HG02885 (cell line): ENCODE results near the gene PABPN1L.
"Not testable (repeated sequence)": the region's sequence is repeated elsewhere in the genome, so short reads cannot be mapped to it uniquely, and the experiment has no call there.

ENCODE experiments used
- ATAC-seq: cut with Tn5 transposase; IDR thresholded peaks from one replicate; pipeline ENCODE4 v1.9.1; 2021; ENCODE audit warnings: mild to moderate bottlenecking; ENCODE audit not compliant: unreplicated experiment, poor library complexity

The PABPN1L gene

DNA sequence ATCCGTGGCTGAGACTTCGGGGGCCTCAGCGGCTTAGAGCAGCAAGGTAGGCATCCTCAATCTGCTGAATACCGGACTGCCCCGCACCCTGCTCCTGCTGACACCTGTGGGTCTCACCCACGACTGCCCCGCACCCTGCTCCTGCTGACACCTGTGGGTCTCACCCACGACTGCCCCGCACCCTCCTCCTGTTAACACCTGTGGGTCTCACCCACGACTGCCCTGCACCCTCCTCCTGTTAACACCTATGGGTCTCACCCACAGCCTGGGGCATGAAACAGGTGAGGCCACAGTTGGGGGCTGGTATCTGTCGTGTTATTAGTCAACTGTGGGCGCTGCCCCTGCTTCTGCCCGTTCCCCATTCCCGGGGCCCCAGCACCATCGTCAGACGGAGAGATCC lies 36.3 kb upstream of the PABPN1L start:
- ATAC-seq = no peak

DNA sequence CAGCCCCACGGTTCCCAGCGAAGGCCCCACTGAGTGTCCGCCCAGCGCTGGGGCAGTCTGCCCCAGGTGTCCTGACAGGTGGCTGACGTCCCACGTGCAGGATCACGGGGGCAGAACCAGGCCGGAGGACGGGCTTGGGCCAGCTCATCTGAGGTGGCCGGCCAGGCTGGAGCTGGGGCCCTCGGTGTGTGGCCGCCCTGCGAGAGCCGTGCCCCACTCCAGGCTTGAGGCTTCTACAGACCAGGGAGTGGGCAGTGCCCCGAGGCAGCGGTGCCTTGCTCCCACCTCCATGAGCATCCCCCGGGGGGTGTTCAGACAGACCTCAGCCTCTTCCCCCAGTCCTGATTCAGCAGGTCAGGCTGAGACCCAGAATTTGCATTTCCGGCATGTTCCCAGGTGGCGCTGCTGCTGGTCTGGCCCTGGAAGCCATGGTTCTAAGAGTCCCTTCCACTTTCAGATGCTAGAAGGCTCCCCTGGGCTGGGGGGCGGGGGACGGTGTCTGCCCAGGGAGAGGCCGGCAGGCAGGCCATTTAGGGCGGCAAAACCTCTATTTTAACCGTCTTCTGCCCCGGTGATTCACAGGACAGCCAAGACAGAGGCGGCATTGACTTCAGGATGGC lies 35.4 kb upstream of the PABPN1L start:
- no peak for ATAC-seq

DNA sequence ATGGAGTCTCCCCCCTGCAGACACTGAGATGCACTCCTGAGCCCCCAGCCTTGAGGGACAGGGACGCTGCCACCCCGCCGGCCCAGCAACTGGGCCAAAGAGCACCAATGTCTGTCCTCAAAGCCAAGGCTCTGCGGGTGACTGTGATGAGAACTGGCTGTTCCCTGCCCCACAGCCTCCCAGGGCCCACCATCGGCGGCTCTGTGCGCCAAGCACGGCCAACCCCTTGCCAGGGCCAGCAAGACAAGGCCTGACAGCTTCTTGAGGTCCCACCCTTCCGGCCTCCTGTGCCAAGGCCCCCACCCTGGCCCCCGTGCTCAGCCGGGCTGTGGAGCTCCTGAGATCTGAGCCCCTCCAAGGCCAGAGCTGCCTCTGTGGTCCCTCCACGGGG lies 34.2 kb upstream of the PABPN1L start:
- ATAC-seq = no peak

DNA sequence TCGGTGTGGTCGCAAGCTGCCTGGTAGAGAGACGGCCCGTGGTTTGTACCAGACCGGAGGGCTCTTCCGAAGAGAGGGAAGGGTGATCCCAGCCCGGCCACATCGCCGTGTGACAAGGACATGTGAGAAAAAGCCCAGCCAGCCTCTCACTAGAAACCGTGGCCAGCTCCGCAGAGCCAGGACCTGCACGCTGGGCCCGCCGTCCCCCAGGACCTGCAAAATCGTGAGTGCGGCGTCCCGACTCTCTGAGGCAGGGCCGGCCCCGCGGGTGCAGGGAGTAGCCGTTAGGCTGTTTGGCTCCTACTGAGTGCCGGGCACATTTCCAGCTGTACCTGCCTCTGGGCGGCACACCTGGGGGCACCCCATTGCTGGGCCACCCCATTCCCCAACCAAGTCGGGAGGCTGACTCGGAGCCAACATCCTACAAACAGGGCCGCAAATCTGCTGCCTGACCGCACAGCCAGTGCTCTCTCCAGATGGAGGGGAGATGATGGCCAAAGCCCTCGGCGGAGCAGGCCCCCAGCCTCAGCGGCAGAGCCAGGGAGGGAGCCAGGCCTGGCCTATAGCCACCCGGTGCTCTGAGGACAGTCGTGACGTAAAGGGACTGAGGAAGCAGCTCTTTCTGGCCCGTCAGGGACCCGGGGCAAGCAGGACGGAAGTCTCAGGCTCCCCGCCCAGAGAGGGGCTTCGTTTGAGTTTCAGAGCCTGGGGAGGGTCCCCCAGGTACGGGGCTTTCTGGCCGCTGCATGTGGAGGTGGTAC lies 33.6 kb upstream of the PABPN1L start:
- ATAC-seq = no peak

DNA sequence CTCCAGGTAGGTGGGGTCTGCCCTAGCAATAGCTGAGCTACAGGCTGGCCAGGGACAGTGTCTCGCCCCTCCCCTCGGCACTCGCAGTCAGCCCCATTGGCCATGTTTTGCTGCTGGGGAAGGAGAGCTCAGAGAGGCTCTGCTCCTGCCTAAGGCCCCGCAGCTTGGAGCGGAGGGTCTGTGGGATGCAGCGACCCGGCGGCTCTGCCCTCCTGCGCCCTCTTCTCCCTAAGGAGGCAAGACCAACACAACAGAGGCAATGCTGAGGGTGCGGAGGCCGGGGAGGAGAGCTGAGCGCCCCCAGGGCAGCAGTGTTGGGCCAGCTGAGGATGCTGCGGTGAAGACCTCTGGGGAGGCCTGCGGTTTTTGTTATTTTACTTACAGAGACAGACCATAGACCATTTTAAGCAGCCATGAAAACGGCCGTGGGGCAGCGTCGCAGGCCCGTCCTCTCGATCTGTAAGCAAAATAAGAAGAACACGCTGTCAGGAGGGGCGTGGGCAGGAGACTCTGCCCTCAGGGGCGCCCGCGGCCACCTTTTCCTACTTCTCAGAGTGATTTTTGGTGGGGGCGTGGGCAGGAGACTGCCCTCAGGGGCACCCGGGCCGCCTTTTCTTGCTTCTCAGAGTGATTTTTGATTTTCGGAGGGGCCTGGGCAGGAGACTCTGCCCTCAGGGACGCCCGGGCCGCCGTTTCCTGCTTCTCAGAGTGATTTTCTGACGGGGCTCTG lies 31.4 kb upstream of the PABPN1L start:
- ATAC-seq = no peak

DNA sequence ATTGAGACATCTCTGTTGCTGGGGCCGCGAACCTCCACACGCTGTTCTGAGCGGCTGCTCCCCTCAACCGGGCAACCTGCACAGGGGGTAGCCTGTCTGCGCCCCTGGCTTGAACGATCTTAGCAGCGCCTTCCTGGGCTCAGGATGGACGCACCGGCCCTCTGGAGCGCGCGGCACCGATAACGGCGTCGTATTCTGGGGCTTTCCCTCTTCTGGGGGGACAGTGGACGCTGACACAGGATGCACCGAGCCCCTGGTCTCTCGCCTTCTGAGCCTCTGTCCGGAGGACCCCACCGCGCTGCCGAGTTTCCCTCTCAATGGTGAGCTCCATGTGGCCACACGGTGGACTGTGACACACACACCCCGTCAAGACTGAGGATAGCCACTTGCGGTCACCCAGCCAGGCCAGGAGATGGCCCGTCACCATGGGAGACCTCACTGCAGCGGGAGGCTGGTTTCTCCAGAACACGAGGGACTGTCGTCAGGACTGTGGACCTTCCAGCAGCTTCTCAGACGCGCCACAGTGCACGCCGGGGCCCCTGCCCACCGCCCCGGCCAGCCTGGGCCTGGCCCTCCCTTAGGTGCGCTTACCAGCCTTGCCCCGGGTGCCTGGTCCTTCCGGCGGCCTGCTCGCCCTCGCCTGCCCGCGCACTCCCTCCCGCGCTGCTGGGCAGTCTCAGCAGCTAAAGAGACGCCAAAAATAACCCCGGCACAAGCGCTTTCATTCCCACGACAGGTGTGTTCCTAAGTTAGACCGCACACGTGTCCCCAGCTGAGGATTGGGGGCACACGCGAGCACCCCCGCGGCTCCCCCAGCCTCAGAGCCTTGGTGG lies 30.0 kb upstream of the PABPN1L start:
- no peak for ATAC-seq

DNA sequence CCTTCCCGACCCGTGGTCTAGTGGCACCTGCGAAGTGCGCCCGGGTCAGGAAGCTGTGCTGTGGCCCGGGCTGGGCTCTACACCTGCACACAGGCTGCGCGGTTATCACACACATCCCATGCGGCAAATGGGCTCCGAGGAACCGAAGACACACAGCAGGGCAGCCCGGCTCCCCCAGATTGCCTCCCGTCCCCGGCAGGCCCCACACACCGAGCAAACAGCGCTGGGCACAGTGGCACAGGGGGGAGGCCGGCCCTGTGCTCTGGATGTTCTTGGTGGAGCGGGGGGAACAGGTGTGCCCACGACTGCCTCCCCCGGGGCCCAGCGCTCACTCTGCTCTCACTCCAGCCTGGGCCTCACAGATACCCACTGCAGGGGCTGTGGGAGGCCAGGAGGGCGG lies 28.9 kb upstream of the PABPN1L start:
- ATAC-seq = no peak

DNA sequence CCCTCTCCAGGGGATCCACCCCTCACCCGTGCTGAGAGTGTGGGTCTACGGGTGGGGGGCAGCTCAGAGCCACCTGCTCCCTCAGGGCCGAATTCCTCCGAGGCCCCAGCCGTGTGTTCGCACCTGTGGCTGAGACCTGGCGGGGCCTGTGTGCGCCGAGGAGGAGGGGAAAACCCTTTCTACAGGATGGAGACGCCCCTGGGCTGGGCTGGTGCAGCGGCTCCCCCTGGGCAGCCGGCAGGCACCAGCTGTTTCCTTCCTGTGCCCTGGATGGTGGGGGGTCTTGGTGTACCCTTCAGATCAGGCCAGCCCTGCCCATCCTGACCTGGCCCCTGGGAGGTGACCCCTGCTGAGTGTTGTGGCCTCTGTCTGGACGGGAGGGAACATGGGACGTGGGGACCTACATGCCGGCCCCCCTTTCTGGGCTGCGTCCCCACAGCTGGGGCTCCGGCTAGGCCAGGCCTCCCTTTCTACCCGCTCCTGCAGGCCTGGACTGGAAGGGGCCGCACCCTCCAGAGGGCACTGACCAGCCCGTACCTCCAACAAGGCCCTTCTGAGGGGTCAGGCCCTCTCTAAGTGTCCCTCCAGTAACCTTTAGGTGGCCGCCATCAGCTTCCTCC lies 28.3 kb upstream of the PABPN1L start:
- ATAC-seq = no peak

DNA sequence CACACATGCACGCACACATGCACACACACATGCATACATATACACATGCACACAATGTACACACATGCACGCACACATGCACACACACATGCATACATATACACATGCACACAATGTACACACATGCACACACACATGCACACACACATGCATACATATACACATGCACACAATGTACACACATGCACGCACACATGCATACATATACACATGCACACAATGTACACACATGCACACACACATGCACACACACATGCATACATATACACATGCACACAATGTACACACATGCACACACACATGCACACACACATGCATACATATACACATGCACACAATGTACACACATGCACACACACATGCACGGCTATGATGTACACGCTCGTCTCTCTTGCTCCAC lies 27.8 kb upstream of the PABPN1L start:
- not testable (repeated sequence) for ATAC-seq

DNA sequence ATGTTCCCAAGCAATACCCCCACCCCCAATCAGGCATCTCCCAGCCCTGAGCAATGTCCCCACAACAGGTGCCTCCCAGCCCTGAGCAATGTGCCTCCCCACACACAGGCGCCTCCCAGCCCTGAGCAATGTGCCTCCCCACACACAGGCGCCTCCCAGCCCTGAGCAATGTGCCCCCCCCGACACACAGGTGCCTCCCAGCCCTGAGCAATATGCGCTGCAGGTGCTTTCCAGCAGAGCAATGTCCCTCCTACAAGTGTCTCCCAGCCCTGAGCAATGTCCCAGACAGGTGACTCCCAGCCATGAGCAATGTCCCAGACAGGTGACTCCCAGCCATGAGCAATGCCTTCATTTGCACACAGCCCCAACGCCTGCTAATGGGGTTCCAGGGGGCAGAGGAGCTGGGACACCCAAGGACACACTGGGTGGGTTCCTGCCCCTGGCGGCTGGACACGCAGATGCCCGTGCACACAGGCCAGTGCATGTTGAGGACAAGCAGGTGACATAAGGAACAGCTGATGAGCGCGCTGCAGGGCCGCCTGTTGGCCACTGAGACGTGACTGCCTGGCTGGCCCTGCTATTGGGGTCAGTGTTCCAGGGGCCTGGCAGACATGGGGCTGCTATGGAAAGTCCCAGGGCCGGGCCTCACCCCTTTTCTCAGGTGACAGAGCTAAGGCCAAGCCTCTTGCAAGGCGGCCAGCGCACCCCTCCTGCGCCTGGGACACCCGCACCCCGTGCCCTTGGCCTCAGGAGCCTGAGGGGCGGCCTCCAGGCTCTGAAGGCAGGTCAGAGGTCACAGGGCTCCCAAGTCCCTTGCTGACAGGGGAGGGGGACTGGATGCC lies 26.9 kb upstream of the PABPN1L start:
- no peak for ATAC-seq

DNA sequence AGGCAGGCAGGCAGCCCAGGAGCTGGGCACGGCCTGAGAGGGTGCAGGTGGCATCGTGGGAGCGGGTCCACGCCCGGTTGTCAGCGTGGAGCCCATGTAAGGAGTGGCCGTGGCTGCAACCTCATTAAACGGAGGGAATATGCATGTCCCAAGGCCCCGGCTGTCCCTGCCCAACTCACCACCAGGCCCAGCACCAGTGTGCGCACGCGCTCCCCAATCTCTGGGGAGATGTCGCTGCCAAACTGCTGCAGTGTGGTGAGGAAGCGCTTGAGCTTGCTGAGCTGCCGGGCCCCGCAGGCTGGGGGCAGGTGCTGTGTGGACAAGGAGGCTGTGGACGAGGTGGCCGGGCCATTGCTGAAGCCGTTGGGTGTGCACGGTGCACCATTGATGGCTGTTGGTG lies 25.6 kb upstream of the PABPN1L start:
- no peak for ATAC-seq

DNA sequence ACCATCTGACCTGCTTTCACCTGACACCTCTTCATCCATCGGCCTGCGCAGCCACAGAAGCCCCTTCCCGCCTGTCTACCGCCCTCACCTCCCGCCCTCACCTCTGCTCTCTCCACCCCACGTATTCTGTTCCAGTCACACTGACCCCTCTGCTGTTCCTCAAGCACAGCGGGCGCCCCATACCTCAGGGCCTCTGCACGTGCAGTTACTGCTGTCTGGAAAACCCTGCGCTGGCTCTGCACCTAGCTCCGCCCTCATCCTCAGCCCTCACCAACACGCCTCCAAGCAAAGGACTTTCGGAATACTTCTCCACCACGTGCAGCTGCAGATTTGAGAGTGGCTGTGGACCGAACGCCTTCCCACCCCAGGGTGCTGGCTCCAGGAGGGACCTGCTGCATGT lies 24.6 kb upstream of the PABPN1L start:
- no peak for ATAC-seq

DNA sequence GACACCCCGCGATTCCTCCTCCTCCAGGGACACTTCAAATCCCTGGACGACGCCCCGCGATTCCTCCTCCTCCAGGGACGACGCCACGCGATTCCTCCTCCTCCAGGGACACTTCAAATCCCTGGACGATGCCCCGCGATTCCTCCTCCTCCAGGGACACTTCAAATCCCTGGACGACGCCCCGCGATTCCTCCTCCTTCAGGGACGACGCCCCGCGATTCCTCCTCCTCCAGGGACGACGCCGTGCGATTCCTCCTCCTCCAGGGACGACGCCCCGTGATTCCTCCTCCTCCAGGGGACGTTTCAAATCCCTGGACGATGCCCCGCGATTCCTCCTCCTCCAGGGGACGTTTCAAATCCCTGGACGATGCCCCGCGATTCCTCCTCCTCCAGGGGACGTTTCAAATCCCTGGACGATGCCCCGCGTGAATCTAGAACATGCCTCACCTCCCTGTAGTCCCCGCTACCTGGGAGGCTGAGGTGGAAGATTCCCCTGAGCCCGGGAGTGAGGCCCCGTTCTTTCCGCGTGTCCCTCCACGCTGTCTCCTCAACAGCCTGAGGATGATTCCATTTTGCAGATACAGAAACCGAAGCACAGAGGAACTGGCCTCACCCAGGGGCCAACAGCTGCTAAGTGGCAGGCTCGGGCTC lies 23.4 kb upstream of the PABPN1L start:
- not testable (repeated sequence) for ATAC-seq

DNA sequence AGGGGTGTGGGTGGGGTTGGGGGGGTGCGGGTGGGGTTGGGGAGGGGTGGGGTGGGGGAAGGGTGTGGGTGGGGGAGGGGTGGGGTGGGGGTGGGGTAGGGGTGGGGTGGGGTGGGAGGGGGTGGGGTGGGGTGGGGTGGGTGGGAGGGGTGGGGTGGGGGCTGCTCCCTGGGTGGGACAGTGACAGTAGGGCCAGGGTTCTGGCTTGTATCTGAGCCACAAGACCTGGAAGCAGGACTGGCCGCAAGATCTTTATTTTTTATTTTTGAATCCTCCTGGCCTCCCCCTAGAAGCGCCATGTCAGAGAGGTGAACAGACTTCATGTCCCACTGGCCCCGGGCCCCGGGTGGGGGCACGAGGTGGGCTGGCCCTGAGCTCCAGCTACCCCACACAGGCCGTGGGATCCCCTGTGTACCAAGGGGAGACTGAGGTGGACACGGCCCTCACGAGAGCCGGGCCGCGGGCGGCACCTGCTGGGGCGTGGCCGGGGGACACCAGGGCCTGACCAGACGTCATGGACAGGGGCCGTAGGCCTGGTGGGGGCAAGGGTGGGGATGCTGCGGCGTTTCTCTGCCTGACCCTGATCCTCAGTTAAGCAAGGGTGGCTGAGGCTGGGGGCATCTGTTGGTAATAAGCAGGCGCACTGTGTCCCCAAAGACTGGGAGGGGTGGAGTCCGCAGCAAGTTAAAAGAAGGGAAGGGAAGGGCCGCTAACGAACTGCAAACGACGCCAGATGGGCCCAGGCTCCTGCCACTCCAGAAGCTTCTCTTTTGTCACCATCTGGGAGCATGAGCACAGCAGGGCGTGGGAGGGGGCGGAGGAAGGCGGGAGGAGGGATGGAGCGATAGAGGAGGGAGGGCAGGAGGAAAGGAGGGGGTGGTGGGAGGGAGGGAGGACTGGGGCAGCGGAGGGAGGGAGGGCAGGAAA lies 22.3 kb upstream of the PABPN1L start:
- ATAC-seq = no peak

DNA sequence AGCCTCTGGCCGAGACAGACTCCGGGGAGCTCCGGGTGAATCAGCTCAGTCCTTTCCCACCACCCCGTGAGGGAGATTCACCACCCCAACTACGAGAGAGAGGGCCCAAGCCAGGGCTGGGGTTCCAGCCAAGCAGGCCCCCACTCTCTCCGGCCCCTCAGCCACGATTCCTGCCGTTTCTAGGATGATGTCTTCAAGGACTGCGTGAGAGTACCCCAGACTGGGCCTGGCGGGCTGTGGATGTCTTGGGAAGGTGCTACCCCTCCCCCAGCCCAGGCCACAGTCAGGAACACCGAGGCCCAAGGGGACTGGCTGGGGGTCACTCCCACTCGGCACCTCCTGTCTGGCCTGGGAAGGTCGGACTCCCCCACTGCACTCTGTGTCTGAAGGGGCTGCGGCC lies 21.6 kb upstream of the PABPN1L start:
- ATAC-seq = no peak

DNA sequence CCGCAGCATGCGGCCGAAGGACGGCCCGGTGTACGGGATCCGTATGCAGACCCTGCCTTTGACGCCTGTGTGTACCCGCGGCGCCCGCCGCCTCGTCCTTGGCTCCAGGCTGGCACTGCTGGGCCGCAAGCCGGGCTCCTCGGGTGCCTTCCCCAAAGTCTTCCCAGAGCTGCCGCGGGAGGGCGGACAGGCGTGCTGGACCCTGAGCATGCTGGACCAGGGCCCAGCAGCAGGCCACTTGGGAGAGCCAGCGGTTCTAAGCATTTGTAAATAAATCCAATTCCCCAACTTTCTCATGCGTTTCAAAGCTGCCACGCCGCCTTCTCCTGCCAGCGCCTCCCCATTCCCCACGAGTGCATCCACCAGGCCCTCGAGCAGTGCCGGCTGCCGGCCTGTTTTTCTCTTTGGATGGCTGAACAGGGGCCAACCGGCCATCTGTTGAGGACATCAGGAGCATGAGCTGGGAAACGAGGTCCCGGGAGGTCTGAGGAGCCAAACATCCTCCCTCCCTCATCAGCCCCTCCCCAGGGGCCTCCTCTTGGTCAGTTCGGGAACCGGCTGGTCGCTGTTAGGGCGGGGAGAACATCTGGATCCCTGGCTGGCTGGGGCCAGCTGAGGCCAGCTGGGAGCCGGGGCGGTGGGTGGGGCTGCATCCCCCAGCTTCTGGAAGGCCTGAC lies 20.5 kb upstream of the PABPN1L start:
- ATAC-seq = no peak

DNA sequence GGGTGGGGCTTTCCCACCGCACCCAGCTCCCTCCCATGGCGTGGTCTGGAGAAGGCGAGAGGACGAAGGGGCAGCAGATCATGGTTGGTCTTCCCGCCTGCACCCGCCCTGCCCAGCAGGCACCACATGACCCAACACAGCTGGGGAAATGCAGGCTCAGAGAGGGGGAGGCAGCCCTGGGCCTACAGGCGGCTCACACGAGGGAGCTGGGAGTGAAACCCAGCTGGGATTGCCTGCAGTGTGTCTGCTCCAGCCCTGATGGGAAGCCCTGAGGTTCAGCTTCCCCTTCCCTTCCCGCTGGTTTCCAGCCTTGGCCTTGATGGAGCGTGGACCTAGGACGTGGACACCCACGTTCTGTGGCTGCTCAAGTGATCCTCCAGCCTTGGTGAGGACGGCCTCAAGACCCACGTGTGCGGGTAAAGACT lies 20.0 kb upstream of the PABPN1L start:
- no peak for ATAC-seq
